ENCODE data around the gene SLC35F3. TPM values are rescaled to one million over a fixed set of nuclear protein-coding genes. Genes with fewer than 3 reads are reported as not detected.

SLC35F3 gene
- total and polyA plus RNA-seq, 9 of the 15 experiments (the other 6 are each of a cell fraction or from before 2014, with no cell fraction given) = 0.04 to 0.07 (median 0.04) TPM; not detected in 6

GRCh38 chr1:233962878-233963277, 58.4 kb downstream of the SLC35F3 start (continued):
- no peak for TF ChIP-seq REST (IDR thresholded peaks at IDR 0.05; ENCODE audit: borderline replicate concordance)
- no peak for TF ChIP-seq REST (CRISPR knock-in tag; IDR thresholded peaks at IDR 0.05; ENCODE audit: low read depth)
- TF ChIP-seq CBFA2T2 (conservative IDR thresholded peaks at IDR 0.05) = peak; percentile 84
- TF ChIP-seq STAT5B (CRISPR knock-in tag; IDR thresholded peaks at IDR 0.05) = no peak
- 0 out of 4 replicates have a peak, but pooled peaks of 1 of the 2 experiments have one; percentile 20 for TF ChIP-seq MAZ (CRISPR knock-in tag; conservative IDR thresholded peaks at IDR 0.05 in 1 of 2, IDR thresholded peaks at IDR 0.05 in 1 of 2)
- no peak for TF ChIP-seq KHSRP (IDR thresholded peaks at IDR 0.05)
- no peak for TF ChIP-seq RAD21 (CRISPR knock-in tag; conservative IDR thresholded peaks at IDR 0.05 in 1 of 2, IDR thresholded peaks at IDR 0.05 in 1 of 2)
- TF ChIP-seq NFRKB (IDR thresholded peaks at IDR 0.05; ENCODE audit: low read depth) = no peak
- no peak for TF ChIP-seq NELFE (IDR thresholded peaks at IDR 0.05; ENCODE audit: insufficient read depth, insufficient read length)
- no peak for TF ChIP-seq NR2C1 (IDR thresholded peaks at IDR 0.05)
- no peak for TF ChIP-seq NR2C1 (tag; IDR thresholded peaks at IDR 0.05)
- 0 out of 2 replicates have a peak, but pooled peaks have one; percentile 32 for TF ChIP-seq SNIP1 (IDR thresholded peaks at IDR 0.05; ENCODE audit: low read depth)
- no peak for TF ChIP-seq DLX4 (CRISPR knock-in tag; IDR thresholded peaks at IDR 0.05)
- TF ChIP-seq PTRF (tag; IDR thresholded peaks at IDR 0.05) = no peak
- no peak for TF ChIP-seq ZNF165 (CRISPR knock-in tag; IDR thresholded peaks at IDR 0.05; ENCODE audit: borderline replicate concordance)
- TF ChIP-seq MBD1 (CRISPR knock-in tag; IDR thresholded peaks at IDR 0.05) = no peak

Measured in K562 (cell line).